ENCODE measurements around the gene ZNRF4. TPM values are rescaled to one million over a fixed set of nuclear protein-coding genes. Genes with fewer than 3 reads are reported as not detected.

The ZNRF4 gene
- total RNA-seq, 1 experiment from 2014 or later: not detected

DNA sequence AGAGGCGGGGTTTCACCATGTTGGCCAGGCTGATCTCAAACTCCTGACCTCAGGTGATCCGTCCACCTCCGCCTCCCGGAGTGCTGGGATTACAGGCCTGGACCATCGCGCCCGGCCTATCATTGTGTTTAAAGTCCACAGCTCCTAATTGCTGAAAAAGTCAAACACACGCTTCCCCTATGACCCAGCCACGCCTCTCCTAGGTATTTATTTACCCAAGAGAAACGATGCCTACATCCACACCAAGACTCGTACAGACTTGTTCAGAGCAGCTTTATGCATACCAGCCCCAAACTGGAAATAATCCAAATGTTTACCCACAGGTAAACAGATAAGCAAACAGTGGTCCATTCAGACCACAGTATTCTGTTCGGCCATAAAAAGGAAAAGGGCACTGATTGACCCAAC lies 15.1 kb downstream of the ZNRF4 start:
- no peaks in the 10 kb centered on the region for H3K9me3 ChIP-seq
- H3K4me3 ChIP-seq (ENCODE audit: low read depth, low read length): no peak overlapping the region
- ChIA-PET CTCF (interaction anchor here (0.6 kb wide), 1 partner anchor 98 kb away, joined by 3 read pairs; no protein-coding TSS in a partner anchor), POLR2A (interaction anchor here (0.6 kb wide), 3 partner anchors 90 to 222 kb away, joined by 3 to 7 read pairs (median 3); no protein-coding TSS in a partner anchor)
- no peaks in the 10 kb centered on the region for H3K36me3 Mint-ChIP-seq (ENCODE audit: insufficient read depth, unreplicated experiment)
- no peaks in the 10 kb centered on the region for H3K9me3 Mint-ChIP-seq (ENCODE audit: unreplicated experiment)
- peaks cover 21% of the 10 kb centered on the region for H3K4me1 ChIP-seq
- peak overlapping the region; percentile 89 for H3K27ac Mint-ChIP-seq (ENCODE audit: unreplicated experiment)
- no peaks in the 10 kb centered on the region for H3K36me3 ChIP-seq (ENCODE audit: control insufficient read depth, insufficient read depth, low read length)
- TF ChIP-seq CTCF (IDR thresholded peaks at IDR 0.05; ENCODE audit: insufficient read depth in 1 of 2, low read depth in 1 of 2, low read length in 1 of 2, severe bottlenecking in 1 of 2, unreplicated experiment in 1 of 2): no peak
- BruUV-seq (replicated peaks): no TSS peak
- H3K4me3 Mint-ChIP-seq (ENCODE audit: unreplicated experiment): peak overlapping the region; percentile 25
- H3K27me3 Mint-ChIP-seq (ENCODE audit: insufficient read depth, unreplicated experiment): no peaks in the 10 kb centered on the region
- H3K4me1 Mint-ChIP-seq (ENCODE audit: low read depth, unreplicated experiment): peaks cover 16% of the 10 kb centered on the region
- DNase-seq: peak; percentile 82 to 93
- intact Hi-C loops (cut with micrococcal nuclease; ENCODE audit: unreplicated experiment): loop anchor here (10.0 kb wide), 1 partner anchor 65 kb away; no protein-coding TSS in a partner anchor
- H3K27me3 ChIP-seq (replicated peaks; ENCODE audit: control insufficient read depth, insufficient read depth, low read length): no peaks in the 10 kb centered on the region

DNA sequence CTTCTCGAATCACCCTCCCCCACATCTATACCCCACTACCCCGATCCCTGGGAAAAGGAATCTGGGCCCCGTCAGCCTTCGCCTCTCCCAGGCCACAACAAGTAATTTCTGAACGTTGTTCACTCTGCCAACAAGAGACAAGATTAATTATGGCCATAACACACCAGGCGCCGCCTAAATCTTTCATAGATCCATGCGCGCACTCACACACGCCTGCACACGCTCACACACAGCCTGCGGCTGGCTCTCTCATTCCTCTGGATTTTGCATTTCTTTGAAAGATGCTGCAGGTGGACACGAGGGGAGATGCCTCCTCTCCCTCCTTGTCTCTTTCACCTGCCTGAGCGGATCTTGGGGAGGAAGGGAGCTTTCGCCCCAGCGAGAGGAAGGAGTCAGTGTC lies 17.1 kb downstream of the ZNRF4 start:
- no peaks in the 10 kb centered on the region for H3K27me3 Mint-ChIP-seq (ENCODE audit: insufficient read depth, unreplicated experiment)
- Histone ChIP-seq H3K36me3 (ENCODE audit: control insufficient read depth, insufficient read depth, low read length) (no peaks in the 10 kb centered on the region), H3K4me1 (peaks cover 19% of the 10 kb centered on the region), H3K27me3 (replicated peaks; ENCODE audit: control insufficient read depth, insufficient read depth, low read length) (no peaks in the 10 kb centered on the region), H3K9me3 (no peaks in the 10 kb centered on the region), H3K4me3 (ENCODE audit: low read depth, low read length) (no peak overlapping the region)
- BruUV-seq (replicated peaks): no TSS peak
- no peaks in the 10 kb centered on the region for H3K9me3 Mint-ChIP-seq (ENCODE audit: unreplicated experiment)
- peaks cover 6% of the 10 kb centered on the region for H3K4me1 Mint-ChIP-seq (ENCODE audit: low read depth, unreplicated experiment)
- no peak overlapping the region for H3K4me3 Mint-ChIP-seq (ENCODE audit: unreplicated experiment)
- DNase-seq: no peak
- H3K27ac Mint-ChIP-seq (ENCODE audit: unreplicated experiment): no peak overlapping the region
- TF ChIP-seq CTCF (IDR thresholded peaks at IDR 0.05; ENCODE audit: insufficient read depth in 1 of 2, low read depth in 1 of 2, low read length in 1 of 2, severe bottlenecking in 1 of 2, unreplicated experiment in 1 of 2): no peak
- ChIA-PET POLR2A (no interaction called here), CTCF (no interaction called here)
- intact Hi-C loops (cut with micrococcal nuclease; ENCODE audit: unreplicated experiment): loop anchor here (10.0 kb wide), 1 partner anchor 67 kb away; no protein-coding TSS in a partner anchor
- H3K36me3 Mint-ChIP-seq (ENCODE audit: insufficient read depth, unreplicated experiment): no peaks in the 10 kb centered on the region

GRCh38 chr19:5473646-5474045 lies 18.4 kb downstream of the ZNRF4 start:
- Mint-ChIP-seq H3K27ac (ENCODE audit: unreplicated experiment) (no peak overlapping the region), H3K9me3 (ENCODE audit: unreplicated experiment) (no peaks in the 10 kb centered on the region), H3K4me3 (ENCODE audit: unreplicated experiment) (no peak overlapping the region), H3K4me1 (ENCODE audit: low read depth, unreplicated experiment) (peaks cover 6% of the 10 kb centered on the region), H3K27me3 (ENCODE audit: insufficient read depth, unreplicated experiment) (no peaks in the 10 kb centered on the region), H3K36me3 (ENCODE audit: insufficient read depth, unreplicated experiment) (no peaks in the 10 kb centered on the region)
- H3K27me3 ChIP-seq (replicated peaks; ENCODE audit: control insufficient read depth, insufficient read depth, low read length): no peaks in the 10 kb centered on the region
- CTCF ChIA-PET: no interaction called here
- no peaks in the 10 kb centered on the region for H3K9me3 ChIP-seq
- no peaks in the 10 kb centered on the region for H3K36me3 ChIP-seq (ENCODE audit: control insufficient read depth, insufficient read depth, low read length)
- no peak for DNase-seq
- no peak overlapping the region for H3K4me3 ChIP-seq (ENCODE audit: low read depth, low read length)
- POLR2A ChIA-PET: no interaction called here
- intact Hi-C loops (cut with micrococcal nuclease; ENCODE audit: unreplicated experiment): loop anchor here (10.0 kb wide), 1 partner anchor 69 kb away; no protein-coding TSS in a partner anchor
- TF ChIP-seq CTCF (IDR thresholded peaks at IDR 0.05; ENCODE audit: insufficient read depth in 1 of 2, low read depth in 1 of 2, low read length in 1 of 2, severe bottlenecking in 1 of 2, unreplicated experiment in 1 of 2): no peak
- BruUV-seq (replicated peaks): no TSS peak
- H3K4me1 ChIP-seq: peaks cover 19% of the 10 kb centered on the region

Data from Caco-2 (cell line).